Stimulated activated CD8-positive, alpha-beta memory T cell treated with anti-CD3 and anti-CD28 coated beads, Interleukin-15, amount 100 ng/mL, for 1 hour (primary cell): ENCODE measurements around the gene ELMO1.
A peak's percentile ranks its signal among the peaks of the same experiment; 100 is the strongest.

Experiments used
- DNase-seq: peaks from one replicate; pipeline ENCODE4 v3.0.0-alpha.2; 2020; ENCODE audit warnings: low read depth

ELMO1 gene

GRCh38 chr7:37448636-37449361 is at the start of gene ELMO1:
TSS of gene ELMO1 (minus strand) at chr7:37448864. CDS start at chr7:37342690, 106,174 bp downstream.
- peak; percentile 42 for DNase-seq

GRCh38 chr7:37497576-37497975 is 48.9 kb upstream of the ELMO1 start:
- no peak for DNase-seq

- DNase-seq: no peak
Measured at GRCh38 chr7:37495574-37496184, 47.0 kb upstream of the ELMO1 start.

- DNase-seq: no peak
Measured at GRCh38 chr7:37494926-37495325, 46.3 kb upstream of the ELMO1 start.

- no peak for DNase-seq
Measured at GRCh38 chr7:37493810-37494209, 45.1 kb upstream of the ELMO1 start.

- DNase-seq: no peak
Measured at GRCh38 chr7:37493123-37493522, 44.5 kb upstream of the ELMO1 start.

GRCh38 chr7:37491919-37492694 is 43.4 kb upstream of the ELMO1 start:
- DNase-seq: no peak

- DNase-seq: no peak
Measured at GRCh38 chr7:37489703-37490102, 41.0 kb upstream of the ELMO1 start.

GRCh38 chr7:37488163-37488764 is 39.6 kb upstream of the ELMO1 start:
- no peak for DNase-seq

- no peak for DNase-seq
Measured at GRCh38 chr7:37484426-37485073, 35.9 kb upstream of the ELMO1 start.

GRCh38 chr7:37483627-37484026 is 35.0 kb upstream of the ELMO1 start:
- no peak for DNase-seq

- no peak for DNase-seq
Measured at GRCh38 chr7:37482953-37483352, 34.3 kb upstream of the ELMO1 start.

- DNase-seq: no peak
Measured at GRCh38 chr7:37482505-37482904, 33.8 kb upstream of the ELMO1 start.

- DNase-seq: no peak
Measured at GRCh38 chr7:37481722-37482288, 33.1 kb upstream of the ELMO1 start.

GRCh38 chr7:37481154-37481553 is 32.5 kb upstream of the ELMO1 start:
- no peak for DNase-seq

GRCh38 chr7:37480041-37481031 is 31.7 kb upstream of the ELMO1 start:
- DNase-seq: no peak

- no peak for DNase-seq
Measured at GRCh38 chr7:37476881-37477450, 28.3 kb upstream of the ELMO1 start.

GRCh38 chr7:37476428-37476827 is 27.8 kb upstream of the ELMO1 start:
- DNase-seq: no peak

- no peak for DNase-seq
Measured at GRCh38 chr7:37475646-37476045, 27.0 kb upstream of the ELMO1 start.

GRCh38 chr7:37471619-37472018 is 23.0 kb upstream of the ELMO1 start:
- no peak for DNase-seq
